Effector memory CD8-positive, alpha-beta T cell (primary cell): ENCODE data around the gene STX18.
A peak's percentile ranks its signal among the peaks of the same experiment; 100 is the strongest.

Source experiments
- ATAC-seq: fragments of 150-1000 bp; cut with Tn5 transposase; replicated peaks from 2 replicates; pipeline ENCODE4 v1.10.0; 2021; ENCODE audit warnings: mild to moderate bottlenecking, moderate library complexity
- DNase-seq, 3 experiments: peaks; one replicate each; pipeline ENCODE4 v3.0.0; 2021
- H3K27ac Mint-ChIP-seq, 2 donors: one replicate each; pipeline ENCODE4 v1.8.0; 2022; ENCODE audit warnings: mild to moderate bottlenecking in 2 of 2, mixed read lengths in 2 of 2, moderate library complexity in 2 of 2
- H3K27me3 Mint-ChIP-seq, 2 donors: one replicate each; pipeline ENCODE4 v1.8.0; 2022; ENCODE audit warnings: mixed read lengths in 2 of 2
- H3K36me3 Mint-ChIP-seq: one replicate; pipeline ENCODE4 v1.8.0; 2022; ENCODE audit warnings: mild to moderate bottlenecking, moderate library complexity, mixed read lengths; ENCODE audit not compliant: insufficient read depth
- H3K4me1 Mint-ChIP-seq, 2 donors: one replicate each; pipeline ENCODE4 v1.8.0; 2022; ENCODE audit warnings: low read depth in 2 of 2, mixed read lengths in 2 of 2
- H3K4me3 Mint-ChIP-seq, 2 donors: one replicate each; pipeline ENCODE4 v1.8.0; 2022; ENCODE audit warnings: mild to moderate bottlenecking in 2 of 2, mixed read lengths in 2 of 2, moderate library complexity in 2 of 2
- H3K9me3 Mint-ChIP-seq, 2 donors: one replicate each; pipeline ENCODE4 v1.8.0; 2022; ENCODE audit warnings: mixed read lengths in 2 of 2

The STX18 gene

GRCh38 chr4:4455210-4455865, 86.5 kb downstream of the STX18 start:
- H3K27me3 Mint-ChIP-seq: no peaks in the 10 kb centered on the region
- ATAC-seq (no peak), DNase-seq (no peak)
- H3K27ac Mint-ChIP-seq: peak overlapping the region; percentile 35 to 44
- H3K36me3 Mint-ChIP-seq: peaks cover 4% of the 10 kb centered on the region
- H3K9me3 Mint-ChIP-seq: no peaks in the 10 kb centered on the region
- H3K4me3 Mint-ChIP-seq: no peak overlapping the region
- no peaks in the 10 kb centered on the region for H3K4me1 Mint-ChIP-seq

DNA sequence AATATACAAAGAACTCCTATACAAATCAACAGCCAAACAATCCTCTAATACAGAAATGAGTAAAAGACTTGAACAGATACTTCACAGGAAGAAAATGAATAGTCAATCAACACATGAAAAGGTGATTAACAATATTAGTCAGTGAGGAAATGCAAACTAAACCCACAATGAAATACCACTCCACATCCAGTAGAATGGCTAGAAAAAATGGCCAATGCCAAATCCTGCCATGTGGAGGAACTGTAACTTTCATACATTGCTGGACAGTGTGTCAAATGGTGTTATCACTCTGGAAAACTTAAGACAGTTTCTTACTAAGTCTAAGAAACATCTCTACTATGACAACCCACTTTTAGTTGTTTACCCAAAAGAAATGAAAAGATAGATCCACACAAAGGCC, 95.4 kb downstream of the STX18 start:
- H3K36me3 Mint-ChIP-seq: peaks cover 12% of the 10 kb centered on the region
- peaks cover 0 to 6% of the 10 kb centered on the region in 2 donors for H3K4me1 Mint-ChIP-seq
- peak overlapping the region in 1 of 2 donors; percentile 20 for H3K27ac Mint-ChIP-seq
- DNase-seq: no peak
- no peaks in the 10 kb centered on the region for H3K9me3 Mint-ChIP-seq
- ATAC-seq: no peak
- no peaks in the 10 kb centered on the region for H3K27me3 Mint-ChIP-seq
- H3K4me3 Mint-ChIP-seq: no peak overlapping the region

- peaks cover 9% of the 10 kb centered on the region for H3K36me3 Mint-ChIP-seq
- DNase-seq (no peak), ATAC-seq (no peak)
- no peak overlapping the region for H3K4me3 Mint-ChIP-seq
- H3K4me1 Mint-ChIP-seq: peaks cover 0 to 10% of the 10 kb centered on the region in 2 donors
- no peak overlapping the region for H3K27ac Mint-ChIP-seq
- H3K27me3 Mint-ChIP-seq: no peaks in the 10 kb centered on the region
- no peaks in the 10 kb centered on the region for H3K9me3 Mint-ChIP-seq
Observed at GRCh38 chr4:4443821-4444220, 98.0 kb downstream of the STX18 start.

DNA sequence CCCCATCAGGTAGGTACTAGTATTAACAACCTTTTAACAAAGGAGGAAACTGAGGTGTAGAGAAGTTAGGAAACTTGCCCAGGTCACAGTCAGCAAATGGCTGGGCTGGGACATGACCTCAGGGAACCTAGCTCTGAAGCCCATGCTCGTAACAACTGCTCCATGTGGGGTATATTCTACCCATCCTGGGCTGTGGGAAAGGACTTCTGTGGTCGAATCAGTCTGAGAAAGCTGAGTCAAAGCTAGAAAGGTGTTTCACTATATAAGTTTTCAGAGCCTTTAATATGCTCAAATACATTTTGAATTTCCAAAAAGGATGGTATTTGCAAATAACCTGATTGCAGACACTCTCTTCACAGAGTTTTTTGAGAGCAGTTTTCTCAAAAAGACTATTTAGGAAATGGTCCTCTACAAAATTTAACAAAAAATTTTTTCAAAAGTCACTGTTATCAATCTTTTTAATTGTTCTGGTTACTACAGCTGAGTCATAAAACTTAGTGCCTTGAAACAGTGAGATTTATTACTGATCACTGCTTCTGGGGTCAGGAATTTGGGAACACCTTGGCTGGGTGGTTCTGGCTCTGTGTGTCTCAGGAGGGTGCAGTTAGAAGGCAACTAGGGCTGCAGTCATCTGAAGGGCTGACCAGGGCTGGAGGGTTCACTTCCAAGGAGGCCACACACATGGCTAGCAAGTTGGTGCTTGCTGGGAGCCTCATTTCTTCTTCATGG, 101.4 kb downstream of the STX18 start:
- Mint-ChIP-seq H3K27me3 (no peaks in the 10 kb centered on the region), H3K36me3 (peaks cover 16% of the 10 kb centered on the region), H3K4me1 (peaks cover 0 to 3% of the 10 kb centered on the region in 2 donors), H3K4me3 (no peak overlapping the region), H3K27ac (peak overlapping the region in 1 of 2 donors; percentile 32), H3K9me3 (no peaks in the 10 kb centered on the region)
- DNase-seq (no peak), ATAC-seq (no peak)

DNA sequence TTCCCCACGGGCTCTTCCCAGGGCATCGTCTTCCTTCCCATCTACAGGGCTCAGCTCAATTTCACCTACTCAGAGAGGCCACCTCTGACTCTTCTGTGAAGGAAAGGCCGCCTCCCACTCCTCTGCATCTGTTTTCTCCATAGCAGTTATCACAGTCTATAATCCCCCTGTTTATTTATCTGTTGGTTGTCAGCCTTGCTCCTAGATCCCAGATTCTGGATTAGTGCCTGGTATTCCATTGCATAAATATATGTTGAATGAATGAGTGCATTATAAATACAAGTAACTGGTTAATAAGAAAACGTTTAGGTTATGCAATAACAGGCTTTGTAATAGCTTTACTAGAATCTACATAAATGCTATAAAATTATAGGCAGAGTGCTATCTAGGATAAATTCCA, 102.1 kb downstream of the STX18 start:
- no peaks in the 10 kb centered on the region for H3K27me3 Mint-ChIP-seq
- DNase-seq (no peak), ATAC-seq (no peak)
- no peak overlapping the region for H3K27ac Mint-ChIP-seq
- no peak overlapping the region for H3K4me3 Mint-ChIP-seq
- peaks cover 13% of the 10 kb centered on the region for H3K36me3 Mint-ChIP-seq
- no peaks in the 10 kb centered on the region for H3K9me3 Mint-ChIP-seq
- H3K4me1 Mint-ChIP-seq: peaks cover 0 to 3% of the 10 kb centered on the region in 2 donors

GRCh38 chr4:4438891-4439290, 103.0 kb downstream of the STX18 start:
- H3K27ac Mint-ChIP-seq: no peak overlapping the region
- H3K4me1 Mint-ChIP-seq: peaks cover 0 to 3% of the 10 kb centered on the region in 2 donors
- H3K9me3 Mint-ChIP-seq: no peaks in the 10 kb centered on the region
- H3K27me3 Mint-ChIP-seq: no peaks in the 10 kb centered on the region
- DNase-seq: no peak
- no peak overlapping the region for H3K4me3 Mint-ChIP-seq
- peaks cover 12% of the 10 kb centered on the region for H3K36me3 Mint-ChIP-seq
- no peak for ATAC-seq

- DNase-seq: no peak
- Mint-ChIP-seq H3K4me3 (no peak overlapping the region), H3K9me3 (no peaks in the 10 kb centered on the region), H3K4me1 (peaks cover 0 to 3% of the 10 kb centered on the region in 2 donors), H3K27me3 (no peaks in the 10 kb centered on the region), H3K36me3 (peaks cover 12% of the 10 kb centered on the region), H3K27ac (no peak overlapping the region)
- ATAC-seq: no peak
Observed at GRCh38 chr4:4437798-4438470, 103.9 kb downstream of the STX18 start.

GRCh38 chr4:4436244-4436823, 105.5 kb downstream of the STX18 start:
- DNase-seq (no peak), ATAC-seq (no peak)
- Mint-ChIP-seq H3K4me3 (no peak overlapping the region), H3K36me3 (peaks cover 7% of the 10 kb centered on the region), H3K27ac (peak overlapping the region in 1 of 2 donors; percentile 22), H3K9me3 (no peaks in the 10 kb centered on the region), H3K4me1 (peaks cover 0 to 3% of the 10 kb centered on the region in 2 donors), H3K27me3 (no peaks in the 10 kb centered on the region)

DNA sequence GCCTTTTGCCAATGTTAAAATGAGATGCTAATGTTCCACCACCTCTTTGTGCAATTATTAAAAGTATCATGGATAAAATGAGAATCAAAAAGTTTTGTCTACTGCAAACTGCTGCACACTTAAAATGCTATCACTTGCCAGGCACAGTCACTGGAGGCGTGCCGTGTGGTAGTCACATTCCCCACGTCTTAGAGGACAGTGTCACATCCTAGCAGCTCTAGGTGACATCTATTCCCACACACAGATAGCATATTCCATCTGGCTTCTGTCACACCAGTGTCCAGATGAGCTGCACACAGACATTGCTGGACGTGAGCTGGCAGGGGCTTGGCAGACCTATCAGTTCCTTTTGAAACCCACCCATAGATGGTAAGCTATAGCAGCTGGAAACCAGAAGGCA, 107.9 kb downstream of the STX18 start:
- DNase-seq (no peak), ATAC-seq (no peak)
- H3K27me3 Mint-ChIP-seq: no peaks in the 10 kb centered on the region
- H3K27ac Mint-ChIP-seq: no peak overlapping the region
- peaks cover 2 to 8% of the 10 kb centered on the region in 2 donors for H3K4me1 Mint-ChIP-seq
- no peaks in the 10 kb centered on the region for H3K9me3 Mint-ChIP-seq
- H3K4me3 Mint-ChIP-seq: no peak overlapping the region
- H3K36me3 Mint-ChIP-seq: peaks cover 7% of the 10 kb centered on the region

DNA sequence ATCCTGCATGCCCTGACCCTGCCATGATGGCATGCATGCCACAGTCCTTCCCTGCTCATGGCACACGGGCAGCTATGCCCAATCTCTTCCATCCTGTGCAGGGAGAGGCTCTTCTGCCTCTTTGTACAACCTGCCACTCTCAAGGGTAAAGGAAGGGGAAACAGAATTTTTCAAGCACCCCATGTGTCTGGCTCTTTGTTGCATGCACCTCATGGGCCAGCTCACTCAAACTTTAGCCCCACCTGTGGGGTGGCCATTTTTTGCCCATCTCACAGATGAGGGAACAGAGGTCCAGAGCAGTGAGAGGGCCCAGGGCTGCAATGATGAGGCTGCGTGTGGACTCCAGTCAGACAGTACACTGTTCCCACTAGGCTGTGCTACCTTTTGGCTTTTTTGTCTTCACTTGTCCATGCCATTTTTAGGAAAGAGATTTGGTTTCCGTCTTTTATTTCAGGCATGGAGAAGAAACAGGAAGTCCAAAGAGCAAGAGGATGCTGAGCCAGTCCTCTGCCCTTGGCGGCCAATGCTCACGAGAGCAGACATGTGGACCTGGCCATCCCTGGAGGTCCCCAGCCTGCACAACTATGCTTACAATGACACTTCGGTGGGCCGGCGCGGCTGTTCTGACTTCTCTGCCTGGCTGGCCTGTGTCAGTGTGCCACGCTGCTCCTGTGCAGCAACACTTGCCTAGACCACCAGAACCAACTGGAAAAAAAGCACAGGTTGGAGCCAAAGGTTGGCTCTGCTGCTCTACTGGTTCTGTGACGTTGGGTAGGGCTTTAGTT, 109.3 kb downstream of the STX18 start:
- H3K27me3 Mint-ChIP-seq: no peaks in the 10 kb centered on the region
- peaks cover 4% of the 10 kb centered on the region for H3K36me3 Mint-ChIP-seq
- peaks cover 4 to 8% of the 10 kb centered on the region in 2 donors for H3K4me1 Mint-ChIP-seq
- no peak for DNase-seq
- no peak overlapping the region for H3K4me3 Mint-ChIP-seq
- H3K9me3 Mint-ChIP-seq: no peaks in the 10 kb centered on the region
- no peak overlapping the region for H3K27ac Mint-ChIP-seq
- no peak for ATAC-seq

GRCh38 chr4:4430492-4431195, 111.2 kb downstream of the STX18 start:
- ATAC-seq: peak; percentile 93
- no peak overlapping the region for H3K27ac Mint-ChIP-seq
- H3K27me3 Mint-ChIP-seq: no peaks in the 10 kb centered on the region
- no peaks in the 10 kb centered on the region for H3K9me3 Mint-ChIP-seq
- no peak overlapping the region for H3K4me3 Mint-ChIP-seq
- no peaks in the 10 kb centered on the region for H3K36me3 Mint-ChIP-seq
- H3K4me1 Mint-ChIP-seq: peaks cover 5 to 8% of the 10 kb centered on the region in 2 donors
- DNase-seq: peak; percentile 41 to 55 (median 44)

DNA sequence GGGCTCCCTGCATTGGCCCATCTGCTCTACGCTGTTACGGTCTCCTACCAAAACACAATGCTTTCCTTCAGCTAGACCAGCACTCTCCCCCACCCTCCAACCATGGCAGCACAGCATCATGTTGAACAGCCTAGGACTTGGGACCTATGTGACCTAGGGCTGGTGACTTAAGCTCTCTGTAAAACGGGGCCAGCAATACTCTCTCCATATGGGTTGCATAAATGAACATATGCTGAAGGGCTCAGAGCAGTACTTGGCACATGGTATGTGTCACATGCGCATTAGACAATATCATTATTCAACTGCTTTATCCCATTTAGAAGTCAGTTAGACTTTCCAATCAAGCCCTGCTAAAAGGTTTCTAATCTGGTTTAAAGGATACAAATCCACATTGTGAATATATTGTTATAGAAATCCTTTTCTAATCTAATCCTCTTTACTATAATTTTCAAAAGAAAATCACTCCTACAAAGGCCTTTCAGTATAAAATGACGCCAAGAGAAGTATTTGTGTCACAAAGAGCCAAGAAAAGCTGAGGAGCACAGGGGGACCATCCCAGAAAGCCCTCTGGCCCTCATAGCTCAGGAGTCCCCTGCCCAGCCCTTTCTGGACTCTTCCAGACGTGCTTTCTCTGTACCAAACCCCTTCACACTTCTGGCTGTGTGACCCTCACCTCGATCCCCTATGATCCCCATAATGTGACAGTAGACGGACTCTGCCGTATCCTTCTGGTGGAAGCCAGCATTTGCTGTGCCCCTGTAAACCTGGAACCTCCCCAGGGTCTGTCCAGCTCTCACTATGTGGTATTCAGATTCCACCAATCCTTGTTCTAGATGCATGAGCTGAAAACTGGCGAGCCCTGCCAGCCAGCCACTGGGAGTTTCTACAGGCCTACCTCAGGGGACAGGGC, 112.6 kb downstream of the STX18 start:
- Mint-ChIP-seq H3K27ac (peak overlapping the region in 1 of 2 donors; percentile 9), H3K4me3 (no peak overlapping the region), H3K4me1 (peaks cover 5 to 8% of the 10 kb centered on the region in 2 donors), H3K36me3 (no peaks in the 10 kb centered on the region), H3K9me3 (no peaks in the 10 kb centered on the region), H3K27me3 (no peaks in the 10 kb centered on the region)
- DNase-seq: no peak
- ATAC-seq: no peak
